ENCODE data around the gene INSR. TPM values are rescaled to one million over a fixed set of nuclear protein-coding genes. Genes with fewer than 3 reads are reported as not detected.

INSR gene
- total and polyA plus RNA-seq, 10 of the 15 experiments (the other 5 are each of a cell fraction or from before 2014, with no cell fraction given) = 4.2 to 34.9 (median 13.6) TPM

DNA sequence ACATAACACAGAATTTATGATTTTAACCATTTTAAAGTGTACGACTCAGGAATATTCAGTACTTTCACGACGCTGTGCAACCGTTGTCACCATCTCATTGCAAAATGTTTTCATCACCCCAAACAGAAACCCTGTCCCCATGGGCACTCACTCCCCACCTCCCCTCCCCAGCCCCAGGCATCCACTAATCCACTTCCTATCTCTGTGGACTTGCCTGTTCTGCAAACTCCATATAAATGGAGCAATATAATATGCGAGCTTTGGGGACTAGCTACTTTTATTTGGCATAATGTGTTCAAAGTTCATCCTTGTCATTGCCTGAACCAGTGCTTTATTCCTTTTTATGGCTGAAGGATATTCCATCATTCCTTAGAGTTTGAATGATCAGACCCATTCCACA lies 7.3 kb upstream of the INSR start:
- CTCF ChIA-PET = interaction anchor here (1.2 to 2.6 kb wide), 3 partner anchors 25 to 267 kb away, joined by 3 to 7 read pairs (median 4); no protein-coding TSS in a partner anchor
- FAIRE-seq = no peak

More for the DNA sequence above, 7.3 kb upstream of the INSR start:
- Histone ChIP-seq H3K4me1 (ENCODE audit: control insufficient read depth, insufficient read depth, low read length) (no peaks in the 10 kb centered on the region), H3K27me3 (replicated peaks in 1 of 2; ENCODE audit: control insufficient read depth in 2 of 2, insufficient read depth in 2 of 2, low read length in 1 of 2) (no peaks in the 10 kb centered on the region), H4K20me1 (ENCODE audit: control insufficient read depth, insufficient read depth) (no peaks in the 10 kb centered on the region), H3K27ac (ENCODE audit: control insufficient read depth, insufficient read depth) (no peak overlapping the region), H3K4me3 (no peak overlapping the region), H3K9ac (ENCODE audit: control insufficient read depth, insufficient read depth, low read length) (no peak overlapping the region), H3K4me2 (ENCODE audit: control insufficient read depth, insufficient read depth) (no peak overlapping the region), H3K9me3 (replicated peaks; ENCODE audit: control insufficient read depth, insufficient read depth, low read length) (no peaks in the 10 kb centered on the region), H2AFZ (ENCODE audit: control insufficient read depth, low read depth, low read length) (no peak overlapping the region), H3K36me3 (ENCODE audit: control insufficient read depth in 2 of 2, insufficient read depth in 2 of 2, low read length in 1 of 2) (no peaks in the 10 kb centered on the region), H3K79me2 (ENCODE audit: control insufficient read depth, insufficient read depth, low read length) (no peaks in the 10 kb centered on the region)
- DNase-seq (ENCODE audit: low read depth, low spot score) (no peak), ATAC-seq (no peak)
- in situ Hi-C loops (cut with MboI) (no loop called here), intact Hi-C loops (cut with micrococcal nuclease; ENCODE audit: unreplicated experiment) (no loop called here)
- ChIA-PET SMC1A (ENCODE audit: uncharacterized antibody, unreplicated experiment) (no interaction called here), RAD21 (ENCODE audit: unreplicated experiment) (interaction anchor here (0.6 to 2.0 kb wide), 2 partner anchors 101 to 106 kb away, joined by 3 to 8 read pairs; no protein-coding TSS in a partner anchor), POLR2A (interaction anchor here (0.6 to 0.7 kb wide), 3 partner anchors 20 to 130 kb away, joined by 3 to 6 read pairs (median 3); no protein-coding TSS in a partner anchor)
- TF ChIP-seq PAX5 (IDR thresholded peaks at IDR 0.05; ENCODE audit: borderline replicate concordance, low read depth, low read length) = no peak
- no peak for TF ChIP-seq ZNF24 (IDR thresholded peaks at IDR 0.05)
- TF ChIP-seq ATF7 (IDR thresholded peaks at IDR 0.05; ENCODE audit: low read depth) = no peak
- TF ChIP-seq, protein P1, sequence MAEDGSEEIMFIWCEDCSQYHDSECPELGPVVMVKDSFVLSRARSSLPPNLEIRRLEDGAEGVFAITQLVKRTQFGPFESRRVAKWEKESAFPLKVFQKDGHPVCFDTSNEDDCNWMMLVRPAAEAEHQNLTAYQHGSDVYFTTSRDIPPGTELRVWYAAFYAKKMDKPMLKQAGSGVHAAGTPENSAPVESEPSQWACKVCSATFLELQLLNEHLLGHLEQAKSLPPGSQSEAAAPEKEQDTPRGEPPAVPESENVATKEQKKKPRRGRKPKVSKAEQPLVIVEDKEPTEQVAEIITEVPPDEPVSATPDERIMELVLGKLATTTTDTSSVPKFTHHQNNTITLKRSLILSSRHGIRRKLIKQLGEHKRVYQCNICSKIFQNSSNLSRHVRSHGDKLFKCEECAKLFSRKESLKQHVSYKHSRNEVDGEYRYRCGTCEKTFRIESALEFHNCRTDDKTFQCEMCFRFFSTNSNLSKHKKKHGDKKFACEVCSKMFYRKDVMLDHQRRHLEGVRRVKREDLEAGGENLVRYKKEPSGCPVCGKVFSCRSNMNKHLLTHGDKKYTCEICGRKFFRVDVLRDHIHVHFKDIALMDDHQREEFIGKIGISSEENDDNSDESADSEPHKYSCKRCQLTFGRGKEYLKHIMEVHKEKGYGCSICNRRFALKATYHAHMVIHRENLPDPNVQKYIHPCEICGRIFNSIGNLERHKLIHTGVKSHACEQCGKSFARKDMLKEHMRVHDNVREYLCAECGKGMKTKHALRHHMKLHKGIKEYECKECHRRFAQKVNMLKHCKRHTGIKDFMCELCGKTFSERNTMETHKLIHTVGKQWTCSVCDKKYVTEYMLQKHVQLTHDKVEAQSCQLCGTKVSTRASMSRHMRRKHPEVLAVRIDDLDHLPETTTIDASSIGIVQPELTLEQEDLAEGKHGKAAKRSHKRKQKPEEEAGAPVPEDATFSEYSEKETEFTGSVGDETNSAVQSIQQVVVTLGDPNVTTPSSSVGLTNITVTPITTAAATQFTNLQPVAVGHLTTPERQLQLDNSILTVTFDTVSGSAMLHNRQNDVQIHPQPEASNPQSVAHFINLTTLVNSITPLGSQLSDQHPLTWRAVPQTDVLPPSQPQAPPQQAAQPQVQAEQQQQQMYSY (CRISPR knock-in tag; IDR thresholded peaks at IDR 0.05) = no peak
- TF ChIP-seq FOXM1 (IDR thresholded peaks at IDR 0.05; ENCODE audit: low read depth, low read length) = no peak
- TF ChIP-seq, protein P2, sequence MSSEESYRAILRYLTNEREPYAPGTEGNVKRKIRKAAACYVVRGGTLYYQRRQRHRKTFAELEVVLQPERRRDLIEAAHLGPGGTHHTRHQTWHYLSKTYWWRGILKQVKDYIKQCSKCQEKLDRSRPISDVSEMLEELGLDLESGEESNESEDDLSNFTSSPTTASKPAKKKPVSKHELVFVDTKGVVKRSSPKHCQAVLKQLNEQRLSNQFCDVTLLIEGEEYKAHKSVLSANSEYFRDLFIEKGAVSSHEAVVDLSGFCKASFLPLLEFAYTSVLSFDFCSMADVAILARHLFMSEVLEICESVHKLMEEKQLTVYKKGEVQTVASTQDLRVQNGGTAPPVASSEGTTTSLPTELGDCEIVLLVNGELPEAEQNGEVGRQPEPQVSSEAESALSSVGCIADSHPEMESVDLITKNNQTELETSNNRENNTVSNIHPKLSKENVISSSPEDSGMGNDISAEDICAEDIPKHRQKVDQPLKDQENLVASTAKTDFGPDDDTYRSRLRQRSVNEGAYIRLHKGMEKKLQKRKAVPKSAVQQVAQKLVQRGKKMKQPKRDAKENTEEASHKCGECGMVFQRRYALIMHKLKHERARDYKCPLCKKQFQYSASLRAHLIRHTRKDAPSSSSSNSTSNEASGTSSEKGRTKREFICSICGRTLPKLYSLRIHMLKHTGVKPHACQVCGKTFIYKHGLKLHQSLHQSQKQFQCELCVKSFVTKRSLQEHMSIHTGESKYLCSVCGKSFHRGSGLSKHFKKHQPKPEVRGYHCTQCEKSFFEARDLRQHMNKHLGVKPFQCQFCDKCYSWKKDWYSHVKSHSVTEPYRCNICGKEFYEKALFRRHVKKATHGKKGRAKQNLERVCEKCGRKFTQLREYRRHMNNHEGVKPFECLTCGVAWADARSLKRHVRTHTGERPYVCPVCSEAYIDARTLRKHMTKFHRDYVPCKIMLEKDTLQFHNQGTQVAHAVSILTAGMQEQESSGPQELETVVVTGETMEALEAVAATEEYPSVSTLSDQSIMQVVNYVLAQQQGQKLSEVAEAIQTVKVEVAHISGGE (CRISPR knock-in tag; IDR thresholded peaks at IDR 0.05) = no peak
- TF ChIP-seq SMARCA5 (IDR thresholded peaks at IDR 0.05) = no peak
- TF ChIP-seq NRF1 (conservative IDR thresholded peaks at IDR 0.05; ENCODE audit: low read depth, low read length) = no peak
- TF ChIP-seq BACH1 (IDR thresholded peaks at IDR 0.05; ENCODE audit: borderline replicate concordance) = no peak
- TF ChIP-seq TCF7 (IDR thresholded peaks at IDR 0.05; ENCODE audit: borderline replicate concordance) = no peak
- TF ChIP-seq, protein P3, sequence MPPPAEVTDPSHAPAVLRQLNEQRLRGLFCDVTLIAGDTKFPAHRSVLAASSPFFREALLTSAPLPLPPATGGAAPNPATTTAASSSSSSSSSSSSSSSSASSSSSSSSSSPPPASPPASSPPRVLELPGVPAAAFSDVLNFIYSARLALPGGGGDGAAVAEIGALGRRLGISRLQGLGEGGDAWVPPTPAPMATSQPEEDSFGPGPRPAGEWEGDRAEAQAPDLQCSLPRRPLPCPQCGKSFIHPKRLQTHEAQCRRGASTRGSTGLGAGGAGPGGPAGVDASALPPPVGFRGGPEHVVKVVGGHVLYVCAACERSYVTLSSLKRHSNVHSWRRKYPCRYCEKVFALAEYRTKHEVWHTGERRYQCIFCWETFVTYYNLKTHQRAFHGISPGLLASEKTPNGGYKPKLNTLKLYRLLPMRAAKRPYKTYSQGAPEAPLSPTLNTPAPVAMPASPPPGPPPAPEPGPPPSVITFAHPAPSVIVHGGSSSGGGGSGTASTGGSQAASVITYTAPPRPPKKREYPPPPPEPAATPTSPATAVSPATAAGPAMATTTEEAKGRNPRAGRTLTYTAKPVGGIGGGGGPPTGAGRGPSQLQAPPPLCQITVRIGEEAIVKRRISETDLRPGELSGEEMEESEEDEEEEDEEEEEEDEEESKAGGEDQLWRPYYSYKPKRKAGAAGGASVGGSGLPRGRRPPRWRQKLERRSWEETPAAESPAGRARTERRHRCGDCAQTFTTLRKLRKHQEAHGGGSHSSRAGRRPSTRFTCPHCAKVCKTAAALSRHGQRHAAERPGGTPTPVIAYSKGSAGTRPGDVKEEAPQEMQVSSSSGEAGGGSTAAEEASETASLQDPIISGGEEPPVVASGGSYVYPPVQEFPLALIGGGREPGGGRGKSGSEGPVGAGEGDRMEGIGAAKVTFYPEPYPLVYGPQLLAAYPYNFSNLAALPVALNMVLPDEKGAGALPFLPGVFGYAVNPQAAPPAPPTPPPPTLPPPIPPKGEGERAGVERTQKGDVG (CRISPR knock-in tag; IDR thresholded peaks at IDR 0.05) = no peak
- 96% methylated on average over 5 of the region's 5 CpGs for WGBS (ENCODE audit: insufficient coverage, insufficient replicate concordance, low lambda C conversion rate, missing lambda C conversion rate)
- BruUV-seq (replicated peaks) = no TSS peak

All from GM12878 (cell line).